SK-N-SH treated with all-trans-retinoic acid at 6 μM for 48 hours (cell line): ENCODE measurements around the gene MUC3A.

ENCODE experiments used
- ATAC-seq: fragments of 200-7000 bp; cut with Tn5 transposase; 3 replicates; pipeline ENCODE4 v1.9.1; 2020; ENCODE audit warnings: mild to moderate bottlenecking, moderate library complexity
- ARNTL ChIP-seq: fragments of 450-650 bp; formaldehyde crosslinking; IDR thresholded peaks from 2 replicates; pipeline ENCODE4 v1.5.0; 2020; ENCODE audit warnings: low read depth, mild to moderate bottlenecking, moderate library complexity, borderline replicate concordance
- BACH2 ChIP-seq: fragments of 250-450 bp; sonication (Bioruptor Pico); IDR thresholded peaks from 2 replicates; pipeline ENCODE4 v1.9.0; 2021; ENCODE audit warnings: mild to moderate bottlenecking, borderline replicate concordance
- CSDC2 ChIP-seq: fragments of 250-450 bp; sonication (Bioruptor Pico); IDR thresholded peaks from 2 replicates; pipeline ENCODE4 v1.5.0; 2020; ENCODE audit warnings: mild to moderate bottlenecking, moderate library complexity
- GLIS3 ChIP-seq: fragments of 250-450 bp; sonication (Bioruptor Pico); IDR thresholded peaks from 2 replicates; pipeline ENCODE4 v1.5.0; 2020; ENCODE audit warnings: mild to moderate bottlenecking, moderate library complexity
- ISL1 ChIP-seq: fragments of 250-450 bp; sonication (Bioruptor Pico); IDR thresholded peaks from 2 replicates; pipeline ENCODE4 v2.1.2; 2022; ENCODE audit warnings: mild to moderate bottlenecking, moderate library complexity
- OSR1 ChIP-seq: fragments of 250-450 bp; sonication (Bioruptor Pico); IDR thresholded peaks from 2 replicates; pipeline ENCODE4 v1.8.0; 2022; ENCODE audit warnings: moderate library complexity, mild to moderate bottlenecking, inconsistent platforms
- PPARA ChIP-seq: fragments of 250-450 bp; sonication (Bioruptor Pico); IDR thresholded peaks from 2 replicates; pipeline ENCODE4 v1.5.0; 2020; ENCODE audit warnings: mild to moderate bottlenecking, borderline replicate concordance
- RARB ChIP-seq: fragments of 250-450 bp; sonication (Bioruptor Pico); IDR thresholded peaks from 2 replicates; pipeline ENCODE4 v1.8.0; 2021; ENCODE audit warnings: mild to moderate bottlenecking, moderate library complexity
- SNAI2 ChIP-seq: fragments of 250-450 bp; sonication (Bioruptor Pico); IDR thresholded peaks from 2 replicates; pipeline ENCODE4 v1.5.0; 2020; ENCODE audit warnings: mild to moderate bottlenecking, moderate library complexity
- TOX ChIP-seq: fragments of 250-450 bp; sonication (Bioruptor Pico); IDR thresholded peaks from 2 replicates; pipeline ENCODE4 v1.8.0; 2021; ENCODE audit warnings: mild to moderate bottlenecking, moderate library complexity, borderline replicate concordance
- ZC3H10 ChIP-seq: fragments of 250-450 bp; sonication (Bioruptor Pico); IDR thresholded peaks from 2 replicates; pipeline ENCODE4 v1.5.1; 2021; ENCODE audit warnings: mild to moderate bottlenecking, moderate library complexity
- ZFP30 ChIP-seq: fragments of 450-650 bp; formaldehyde crosslinking; IDR thresholded peaks from 2 replicates; pipeline ENCODE4 v1.5.0; 2022; ENCODE audit warnings: mild to moderate bottlenecking, moderate library complexity
- ZNF565 ChIP-seq: fragments of 450-650 bp; formaldehyde crosslinking; conservative IDR thresholded peaks from 2 replicates; pipeline ENCODE4 v1.5.0; 2020; ENCODE audit warnings: low read depth, mild to moderate bottlenecking, moderate library complexity
- ZNF70 ChIP-seq: fragments of 450-650 bp; formaldehyde crosslinking; IDR thresholded peaks from 2 replicates; pipeline ENCODE4 v1.5.0; 2020; ENCODE audit warnings: mild to moderate bottlenecking, moderate library complexity
- ZNF8 ChIP-seq: fragments of 450-650 bp; formaldehyde crosslinking; IDR thresholded peaks from 2 replicates; pipeline ENCODE4 v1.5.0; 2020; ENCODE audit warnings: mild to moderate bottlenecking, moderate library complexity
- TF ChIP-seq, protein P1 (sequence below): fragments of 250-450 bp; sonication (Bioruptor Pico); IDR thresholded peaks from 2 replicates; pipeline ENCODE4 v1.5.1; 2021; ENCODE audit warnings: mild to moderate bottlenecking, moderate library complexity
- TF ChIP-seq, protein P2 (sequence below): fragments of 250-450 bp; sonication (Bioruptor Pico); IDR thresholded peaks from 2 replicates; pipeline ENCODE4 v1.5.0; 2020; ENCODE audit warnings: mild to moderate bottlenecking, moderate library complexity
- TF ChIP-seq, protein P3 (sequence below): fragments of 250-450 bp; sonication (Bioruptor Pico); IDR thresholded peaks from 2 replicates; pipeline ENCODE4 v1.8.0; 2020; ENCODE audit warnings: mild to moderate bottlenecking, moderate library complexity, borderline replicate concordance

MUC3A gene

DNA sequence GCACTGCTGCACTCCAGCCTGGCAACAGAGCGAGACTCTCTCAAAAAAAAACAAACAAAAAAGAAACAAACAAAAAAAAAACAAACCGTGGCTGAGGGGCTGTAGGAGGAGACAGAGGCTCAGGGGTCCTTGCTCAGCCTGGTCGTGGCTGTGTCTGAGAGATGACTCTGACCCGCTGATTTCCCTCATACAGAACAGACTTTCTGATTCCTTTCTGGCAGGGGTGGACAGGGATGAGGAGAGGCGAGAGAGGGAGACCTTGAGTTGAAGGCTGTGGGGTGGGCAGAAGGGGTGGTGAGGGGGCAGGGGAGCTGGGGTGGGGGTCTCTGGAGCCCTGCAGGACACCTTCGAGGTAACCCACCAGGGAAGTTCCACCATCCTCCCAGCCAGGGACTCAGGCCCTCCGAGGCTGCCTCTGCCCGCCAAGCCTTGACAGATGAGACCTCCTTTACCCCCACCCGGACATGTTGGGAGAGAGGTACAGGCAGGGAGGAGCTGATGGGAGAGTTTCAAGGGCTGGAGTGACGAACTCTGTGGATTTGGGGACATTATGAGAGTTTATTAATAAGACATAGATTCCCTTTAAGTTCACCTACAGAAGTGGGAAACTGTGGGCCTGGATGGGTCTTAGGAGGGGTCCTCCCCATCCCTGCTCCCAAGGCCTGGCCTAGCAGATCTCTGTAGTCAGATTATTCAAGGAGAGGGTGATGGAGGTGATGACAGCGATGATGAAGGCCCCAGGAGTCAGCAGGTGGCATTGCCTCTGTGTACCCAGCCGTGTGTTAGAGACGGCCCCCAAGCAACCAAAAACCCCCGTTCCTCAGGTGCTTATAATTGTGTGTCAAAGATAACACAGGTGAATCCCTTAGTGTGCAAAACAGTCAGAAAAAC lies 22.0 kb downstream of the MUC3A start:
- no peak for ATAC-seq
- TF ChIP-seq TOX (CRISPR knock-in tag) (no peak), RARB (CRISPR knock-in tag) (no peak), ZNF70 (CRISPR knock-in tag) (peak; percentile 60), GLIS3 (no peak), BACH2 (CRISPR knock-in tag) (no peak), ZNF8 (CRISPR knock-in tag) (no peak)
- TF ChIP-seq, protein P1, sequence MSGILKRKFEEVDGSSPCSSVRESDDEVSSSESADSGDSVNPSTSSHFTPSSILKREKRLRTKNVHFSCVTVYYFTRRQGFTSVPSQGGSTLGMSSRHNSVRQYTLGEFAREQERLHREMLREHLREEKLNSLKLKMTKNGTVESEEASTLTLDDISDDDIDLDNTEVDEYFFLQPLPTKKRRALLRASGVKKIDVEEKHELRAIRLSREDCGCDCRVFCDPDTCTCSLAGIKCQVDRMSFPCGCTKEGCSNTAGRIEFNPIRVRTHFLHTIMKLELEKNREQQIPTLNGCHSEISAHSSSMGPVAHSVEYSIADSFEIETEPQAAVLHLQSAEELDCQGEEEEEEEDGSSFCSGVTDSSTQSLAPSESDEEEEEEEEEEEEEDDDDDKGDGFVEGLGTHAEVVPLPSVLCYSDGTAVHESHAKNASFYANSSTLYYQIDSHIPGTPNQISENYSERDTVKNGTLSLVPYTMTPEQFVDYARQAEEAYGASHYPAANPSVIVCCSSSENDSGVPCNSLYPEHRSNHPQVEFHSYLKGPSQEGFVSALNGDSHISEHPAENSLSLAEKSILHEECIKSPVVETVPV (CRISPR knock-in tag): no peak

DNA sequence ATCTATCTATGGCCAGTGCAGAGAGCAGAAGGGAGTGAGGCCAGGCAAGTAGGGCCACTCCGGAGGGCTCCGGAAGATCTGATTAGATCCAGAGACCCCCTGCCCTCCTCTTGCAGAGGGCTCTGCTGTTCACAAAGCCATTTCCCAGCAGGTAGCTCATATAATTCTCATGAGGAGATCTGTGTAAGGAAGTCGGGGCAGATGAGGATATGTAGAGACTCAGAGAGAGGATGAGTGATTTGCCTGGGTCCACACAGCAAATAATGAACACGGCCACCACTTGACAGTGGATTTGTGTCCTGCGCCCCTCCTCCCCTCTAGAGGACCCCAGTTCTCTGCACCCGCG lies 22.6 kb downstream of the MUC3A start:
- ATAC-seq: no peak

DNA sequence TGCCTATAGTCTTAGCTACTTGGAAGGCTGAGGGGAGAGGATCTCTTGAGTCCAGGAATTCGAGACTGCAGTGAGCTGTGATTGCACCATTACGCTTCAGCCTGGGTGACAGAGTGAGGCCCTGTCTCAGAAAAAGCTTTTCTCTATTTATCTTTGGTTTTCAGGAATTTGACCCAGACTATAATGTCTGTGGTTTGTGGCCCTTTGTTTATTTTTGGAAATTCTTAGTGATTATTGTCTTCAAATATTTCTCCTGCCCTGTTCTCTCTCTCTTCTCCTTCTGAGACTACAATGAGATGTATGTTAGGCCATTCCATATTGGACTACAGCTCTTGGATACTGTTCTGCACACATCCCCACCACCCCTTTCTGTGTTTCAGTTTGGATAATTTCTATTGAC lies 24.7 kb downstream of the MUC3A start:
- ATAC-seq: no peak
- TF ChIP-seq, protein P2, sequence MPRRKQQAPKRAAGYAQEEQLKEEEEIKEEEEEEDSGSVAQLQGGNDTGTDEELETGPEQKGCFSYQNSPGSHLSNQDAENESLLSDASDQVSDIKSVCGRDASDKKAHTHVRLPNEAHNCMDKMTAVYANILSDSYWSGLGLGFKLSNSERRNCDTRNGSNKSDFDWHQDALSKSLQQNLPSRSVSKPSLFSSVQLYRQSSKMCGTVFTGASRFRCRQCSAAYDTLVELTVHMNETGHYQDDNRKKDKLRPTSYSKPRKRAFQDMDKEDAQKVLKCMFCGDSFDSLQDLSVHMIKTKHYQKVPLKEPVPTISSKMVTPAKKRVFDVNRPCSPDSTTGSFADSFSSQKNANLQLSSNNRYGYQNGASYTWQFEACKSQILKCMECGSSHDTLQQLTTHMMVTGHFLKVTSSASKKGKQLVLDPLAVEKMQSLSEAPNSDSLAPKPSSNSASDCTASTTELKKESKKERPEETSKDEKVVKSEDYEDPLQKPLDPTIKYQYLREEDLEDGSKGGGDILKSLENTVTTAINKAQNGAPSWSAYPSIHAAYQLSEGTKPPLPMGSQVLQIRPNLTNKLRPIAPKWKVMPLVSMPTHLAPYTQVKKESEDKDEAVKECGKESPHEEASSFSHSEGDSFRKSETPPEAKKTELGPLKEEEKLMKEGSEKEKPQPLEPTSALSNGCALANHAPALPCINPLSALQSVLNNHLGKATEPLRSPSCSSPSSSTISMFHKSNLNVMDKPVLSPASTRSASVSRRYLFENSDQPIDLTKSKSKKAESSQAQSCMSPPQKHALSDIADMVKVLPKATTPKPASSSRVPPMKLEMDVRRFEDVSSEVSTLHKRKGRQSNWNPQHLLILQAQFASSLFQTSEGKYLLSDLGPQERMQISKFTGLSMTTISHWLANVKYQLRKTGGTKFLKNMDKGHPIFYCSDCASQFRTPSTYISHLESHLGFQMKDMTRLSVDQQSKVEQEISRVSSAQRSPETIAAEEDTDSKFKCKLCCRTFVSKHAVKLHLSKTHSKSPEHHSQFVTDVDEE (CRISPR knock-in tag): no peak
- TF ChIP-seq ZNF70 (CRISPR knock-in tag) (no peak), ZNF565 (no peak), ZNF8 (CRISPR knock-in tag) (no peak), TOX (CRISPR knock-in tag) (no peak), ARNTL (CRISPR knock-in tag) (no peak), RARB (CRISPR knock-in tag) (no peak)
- TF ChIP-seq, protein P3, sequence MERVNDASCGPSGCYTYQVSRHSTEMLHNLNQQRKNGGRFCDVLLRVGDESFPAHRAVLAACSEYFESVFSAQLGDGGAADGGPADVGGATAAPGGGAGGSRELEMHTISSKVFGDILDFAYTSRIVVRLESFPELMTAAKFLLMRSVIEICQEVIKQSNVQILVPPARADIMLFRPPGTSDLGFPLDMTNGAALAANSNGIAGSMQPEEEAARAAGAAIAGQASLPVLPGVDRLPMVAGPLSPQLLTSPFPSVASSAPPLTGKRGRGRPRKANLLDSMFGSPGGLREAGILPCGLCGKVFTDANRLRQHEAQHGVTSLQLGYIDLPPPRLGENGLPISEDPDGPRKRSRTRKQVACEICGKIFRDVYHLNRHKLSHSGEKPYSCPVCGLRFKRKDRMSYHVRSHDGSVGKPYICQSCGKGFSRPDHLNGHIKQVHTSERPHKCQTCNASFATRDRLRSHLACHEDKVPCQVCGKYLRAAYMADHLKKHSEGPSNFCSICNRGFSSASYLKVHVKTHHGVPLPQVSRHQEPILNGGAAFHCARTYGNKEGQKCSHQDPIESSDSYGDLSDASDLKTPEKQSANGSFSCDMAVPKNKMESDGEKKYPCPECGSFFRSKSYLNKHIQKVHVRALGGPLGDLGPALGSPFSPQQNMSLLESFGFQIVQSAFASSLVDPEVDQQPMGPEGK (CRISPR knock-in tag): no peak

More for the DNA sequence above, 22.6 kb downstream of the MUC3A start:
- TF ChIP-seq, protein P2 (CRISPR knock-in tag): no peak

DNA sequence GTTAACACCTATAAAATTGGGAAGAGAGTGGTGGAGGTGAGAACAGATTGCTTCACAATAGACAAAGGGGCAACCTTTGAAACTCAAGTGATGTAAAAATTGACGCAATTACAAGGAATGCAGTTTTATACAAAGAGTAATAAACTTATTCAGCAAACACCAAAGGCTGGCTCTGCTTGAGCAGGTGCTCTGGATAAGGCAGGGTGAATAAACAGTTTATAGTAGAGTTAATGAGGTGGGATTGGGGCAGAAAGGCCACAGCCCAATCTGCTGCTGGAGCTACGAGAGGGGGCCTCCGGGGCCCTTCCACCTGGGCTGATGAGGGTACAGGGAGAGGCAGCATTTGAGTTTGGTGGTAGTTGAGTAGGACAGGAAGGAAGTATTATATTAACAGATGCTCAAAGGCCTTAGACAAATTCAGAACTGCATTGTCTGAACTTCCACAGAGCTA lies 26.1 kb downstream of the MUC3A start:
- no peak for ATAC-seq
- TF ChIP-seq OSR1 (CRISPR knock-in tag) (no peak), SNAI2 (CRISPR knock-in tag) (no peak), ISL1 (no peak), TOX (CRISPR knock-in tag) (no peak), CSDC2 (CRISPR knock-in tag) (no peak), PPARA (no peak), ARNTL (CRISPR knock-in tag) (no peak), ZFP30 (CRISPR knock-in tag) (no peak), ZC3H10 (CRISPR knock-in tag) (no peak)
- TF ChIP-seq, protein P1 (CRISPR knock-in tag): no peak
- TF ChIP-seq, protein P3 (CRISPR knock-in tag): no peak
